Naive thymus-derived CD4-positive, alpha-beta T cell (primary cell): Measurements from ENCODE around the gene DNMT3A. TPM values are rescaled to one million over a fixed set of nuclear protein-coding genes. Genes with fewer than 3 reads are reported as not detected.

ENCODE experiments used
- ATAC-seq: fragments of 150-1000 bp; cut with Tn5 transposase; 2 replicates; pipeline ENCODE4 v1.10.0; 2021; ENCODE audit warnings: mild to moderate bottlenecking, moderate library complexity
- CTCF ChIA-PET: fragments of 350-600 bp; sonication (Branson Sonifier 250); formaldehyde crosslinking; loops from one replicate; lab custom pipeline; 2021; ENCODE audit warnings: antibody characterized with exemption; lab: Charles Lee
- POLR2A ChIA-PET: fragments of 350-600 bp; sonication (Branson Sonifier 250); formaldehyde crosslinking; loops from one replicate; lab custom pipeline; 2021; ENCODE audit warnings: antibody characterized with exemption, inconsistent platforms; lab: Charles Lee
- DNase-seq, 9 donors: peaks; one replicate each; pipeline versions ENCODE4 v3.0.0 to v3.0.0-alpha.2; 2020 to 2022; ENCODE audit warnings: mixed read lengths in 1 of 9
- H3K27ac ChIP-seq: one replicate; pipeline ENCODE4 v1.7.0; 2013; ENCODE audit warnings: mild to moderate bottlenecking, low read depth, low read length, moderate library complexity
- H3K27me3 ChIP-seq, 2 donors: one replicate each; pipeline ENCODE4 v1.7.0; 2013; ENCODE audit warnings: low read length in 2 of 2, mild to moderate bottlenecking in 2 of 2, moderate library complexity in 2 of 2; ENCODE audit not compliant: control insufficient read depth in 2 of 2, insufficient read depth in 2 of 2
- H3K36me3 ChIP-seq, 3 experiments: 1 replicate in 2 of 3; 2 replicates in 1 of 3; pipeline ENCODE4 v1.7.0; 2013; ENCODE audit warnings: low read length in 3 of 3, mild to moderate bottlenecking in 3 of 3, moderate library complexity in 1 of 3; ENCODE audit not compliant: insufficient read depth in 3 of 3, control insufficient read depth in 2 of 3
- H3K4me1 ChIP-seq, 2 donors: one replicate each; pipeline ENCODE4 v1.7.0; 2013; ENCODE audit warnings: low read length in 2 of 2, mild to moderate bottlenecking in 2 of 2, moderate library complexity in 1 of 2; ENCODE audit not compliant: control insufficient read depth in 2 of 2, insufficient read depth in 2 of 2
- H3K4me3 ChIP-seq: 2 replicates; pipeline ENCODE4 v1.7.0; 2013; ENCODE audit warnings: mild to moderate bottlenecking, low read length
- H3K9me3 ChIP-seq, 3 experiments: 1 replicate in 2 of 3; 2 replicates in 1 of 3; pipeline ENCODE4 v1.7.0; 2013; ENCODE audit warnings: low read length in 3 of 3; ENCODE audit not compliant: control insufficient read depth in 2 of 3
- H3K27ac Mint-ChIP-seq, 9 donors: one replicate each; pipeline ENCODE4 v1.8.0; 2020 to 2022; ENCODE audit warnings: mixed read lengths in 9 of 9, mild to moderate bottlenecking in 8 of 9, moderate library complexity in 5 of 9, inconsistent platforms in 2 of 9
- H3K27me3 Mint-ChIP-seq, 5 donors: one replicate each; pipeline ENCODE4 v1.8.0; 2021 to 2022; ENCODE audit warnings: mixed read lengths in 5 of 5, mild to moderate bottlenecking in 1 of 5
- H3K36me3 Mint-ChIP-seq, 5 donors: one replicate each; pipeline ENCODE4 v1.8.0; 2020 to 2022; ENCODE audit warnings: mixed read lengths in 5 of 5, mild to moderate bottlenecking in 3 of 5, inconsistent platforms in 1 of 5
- H3K4me1 Mint-ChIP-seq, 7 donors: one replicate each; pipeline ENCODE4 v1.8.0; 2020 to 2022; ENCODE audit warnings: mixed read lengths in 7 of 7, mild to moderate bottlenecking in 3 of 7, inconsistent platforms in 1 of 7
- H3K4me3 Mint-ChIP-seq, 10 donors: one replicate each; pipeline ENCODE4 v1.8.0; 2020 to 2022; ENCODE audit warnings: mild to moderate bottlenecking in 10 of 10, mixed read lengths in 10 of 10, moderate library complexity in 6 of 10, inconsistent platforms in 2 of 10
- H3K9me3 Mint-ChIP-seq, 11 donors: one replicate each; pipeline ENCODE4 v1.8.0; 2020 to 2022; ENCODE audit warnings: mixed read lengths in 11 of 11, mild to moderate bottlenecking in 4 of 11, inconsistent platforms in 1 of 11, moderate library complexity in 1 of 11
- intact Hi-C, 2 donors: fragments of 100-400 bp; cut with micrococcal nuclease; formaldehyde crosslinking; loops; one replicate each; pipeline ENCODE4 v1.15.1; 2023
- polyA plus RNA-seq, 2 donors: library from polyadenylated mRNA; unstranded; fragments of 300-500 nt; fragmentation: Illumina TruSeq; gene quantifications; one replicate each; pipeline ENCODE4 v1.2.3, GENCODE V29; 2021
- total RNA-seq, 6 experiments: library from RNA in 5 of 6; stranded (reverse) in 5 of 6; gene quantifications; 1 replicate in 5 of 6; 2 replicates in 1 of 6; pipeline ENCODE4 v1.2.3 and lab custom pipeline; 2021 to 2026

Gene DNMT3A
- total and polyA plus RNA-seq, 7 experiments from 2014 or later: 19.4 to 117 (median 80.7) TPM

GRCh38 chr2:25238920-25239319 lies 102.8 kb downstream of the DNMT3A start:
- Mint-ChIP-seq H3K36me3 (peaks cover 7 to 52% (median 34%) of the 10 kb centered on the region in 5 donors), H3K4me3 (no peak overlapping the region), H3K27ac (peak overlapping the region in 4 of 9 donors; percentile 36 to 83 (median 59)), H3K27me3 (no peaks in the 10 kb centered on the region), H3K9me3 (no peaks in the 10 kb centered on the region), H3K4me1 (peaks cover 0 to 7% (median 0%) of the 10 kb centered on the region in 7 donors)
- no peaks in the 10 kb centered on the region for H3K4me1 ChIP-seq
- peak overlapping the region; percentile 6 for H3K27ac ChIP-seq
- CTCF ChIA-PET: no interaction called here
- ATAC-seq: no peak
- no peak for DNase-seq
- no peak overlapping the region for H3K4me3 ChIP-seq
- POLR2A ChIA-PET: interaction anchor here (0.7 kb wide), 1 partner anchor 215 kb away, joined by 3 read pairs; no protein-coding TSS in a partner anchor
- no peaks in the 10 kb centered on the region for H3K27me3 ChIP-seq
- no peaks in the 10 kb centered on the region for H3K9me3 ChIP-seq
- intact Hi-C loops: no loop called here
- peaks cover 6 to 96% (median 32%) of the 10 kb centered on the region in 3 experiments for H3K36me3 ChIP-seq

GRCh38 chr2:25237764-25238163 lies 104.0 kb downstream of the DNMT3A start:
- H3K4me1 ChIP-seq: no peaks in the 10 kb centered on the region
- peak overlapping the region in 2 of 9 donors; percentile 4 to 77 for H3K27ac Mint-ChIP-seq
- H3K4me3 Mint-ChIP-seq: no peak overlapping the region
- POLR2A ChIA-PET: no interaction called here
- peaks cover 6 to 94% (median 24%) of the 10 kb centered on the region in 3 experiments for H3K36me3 ChIP-seq
- H3K27ac ChIP-seq: no peak overlapping the region
- ATAC-seq (no peak), DNase-seq (no peak)
- H3K9me3 ChIP-seq: no peaks in the 10 kb centered on the region
- H3K27me3 Mint-ChIP-seq: no peaks in the 10 kb centered on the region
- intact Hi-C loops: no loop called here
- peaks cover 8 to 55% (median 43%) of the 10 kb centered on the region in 5 donors for H3K36me3 Mint-ChIP-seq
- H3K4me1 Mint-ChIP-seq: peaks cover 0 to 12% (median 0%) of the 10 kb centered on the region in 7 donors
- no peaks in the 10 kb centered on the region for H3K9me3 Mint-ChIP-seq
- CTCF ChIA-PET: no interaction called here
- no peaks in the 10 kb centered on the region for H3K27me3 ChIP-seq
- no peak overlapping the region for H3K4me3 ChIP-seq

GRCh38 chr2:25236736-25237135 lies 105.0 kb downstream of the DNMT3A start:
- H3K4me3 Mint-ChIP-seq: no peak overlapping the region
- ChIA-PET CTCF (no interaction called here), POLR2A (no interaction called here)
- peaks cover 8 to 52% (median 34%) of the 10 kb centered on the region in 5 donors for H3K36me3 Mint-ChIP-seq
- H3K27ac ChIP-seq: no peak overlapping the region
- H3K9me3 ChIP-seq: no peaks in the 10 kb centered on the region
- H3K27me3 ChIP-seq: no peaks in the 10 kb centered on the region
- H3K27me3 Mint-ChIP-seq: no peaks in the 10 kb centered on the region
- H3K4me1 ChIP-seq: no peaks in the 10 kb centered on the region
- DNase-seq (no peak), ATAC-seq (no peak)
- peak overlapping the region in 3 of 9 donors; percentile 8 to 76 (median 36) for H3K27ac Mint-ChIP-seq
- H3K4me3 ChIP-seq: no peak overlapping the region
- peaks cover 6 to 94% (median 17%) of the 10 kb centered on the region in 3 experiments for H3K36me3 ChIP-seq
- intact Hi-C loops: no loop called here
- no peaks in the 10 kb centered on the region for H3K9me3 Mint-ChIP-seq
- H3K4me1 Mint-ChIP-seq: peaks cover 0 to 19% (median 3%) of the 10 kb centered on the region in 7 donors

DNA sequence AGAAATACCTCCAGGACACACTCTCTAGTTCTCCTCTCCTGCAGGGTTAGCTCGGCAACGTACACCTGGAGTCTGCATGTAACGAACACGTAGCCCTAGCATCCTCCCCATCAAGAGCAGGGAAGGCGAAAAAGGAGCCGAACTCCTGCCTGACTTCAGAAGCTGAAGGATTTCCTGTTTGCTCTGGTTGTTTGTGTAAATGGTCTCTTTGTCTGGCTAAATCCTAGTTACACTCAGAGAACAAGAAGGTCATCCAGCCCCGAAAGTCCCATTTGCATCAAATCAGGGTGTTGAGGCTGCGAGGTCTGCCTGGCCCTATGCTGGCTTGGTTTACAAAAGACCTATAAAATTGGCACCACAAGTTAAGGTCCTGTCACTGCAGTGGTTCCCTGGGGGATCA lies 107.0 kb downstream of the DNMT3A start:
- ChIA-PET POLR2A (no interaction called here), CTCF (no interaction called here)
- Mint-ChIP-seq H3K4me3 (no peak overlapping the region), H3K27me3 (no peaks in the 10 kb centered on the region), H3K4me1 (peaks cover 0 to 24% (median 4%) of the 10 kb centered on the region in 7 donors), H3K27ac (peak overlapping the region in 8 of 9 donors; percentile 1 to 90 (median 65)), H3K9me3 (no peaks in the 10 kb centered on the region), H3K36me3 (peaks cover 8 to 46% (median 27%) of the 10 kb centered on the region in 5 donors)
- Histone ChIP-seq H3K27ac (no peak overlapping the region), H3K27me3 (no peaks in the 10 kb centered on the region), H3K4me1 (no peaks in the 10 kb centered on the region), H3K9me3 (no peaks in the 10 kb centered on the region), H3K4me3 (no peak overlapping the region), H3K36me3 (peaks cover 6 to 77% (median 8%) of the 10 kb centered on the region in 3 experiments)
- DNase-seq (no peak), ATAC-seq (no peak)
- intact Hi-C loops: no loop called here

GRCh38 chr2:25233916-25234605 lies 107.7 kb downstream of the DNMT3A start:
- no peak overlapping the region for H3K4me3 ChIP-seq
- no peak for ATAC-seq
- CTCF ChIA-PET: no interaction called here
- no peak for DNase-seq
- Mint-ChIP-seq H3K4me1 (peaks cover 0 to 31% (median 7%) of the 10 kb centered on the region in 7 donors), H3K27ac (peak overlapping the region in 7 of 9 donors; percentile 1 to 90 (median 55)), H3K27me3 (no peaks in the 10 kb centered on the region), H3K4me3 (no peak overlapping the region), H3K36me3 (peaks cover 8 to 42% (median 27%) of the 10 kb centered on the region in 5 donors), H3K9me3 (no peaks in the 10 kb centered on the region)
- intact Hi-C loops: no loop called here
- no peak overlapping the region for H3K27ac ChIP-seq
- no peaks in the 10 kb centered on the region for H3K4me1 ChIP-seq
- H3K9me3 ChIP-seq: no peaks in the 10 kb centered on the region
- POLR2A ChIA-PET: no interaction called here
- peaks cover under 1 to 70% (median 6%) of the 10 kb centered on the region in 3 experiments for H3K36me3 ChIP-seq
- H3K27me3 ChIP-seq: no peaks in the 10 kb centered on the region

- Mint-ChIP-seq H3K4me3 (no peak overlapping the region), H3K4me1 (peaks cover 0 to 38% (median 7%) of the 10 kb centered on the region in 7 donors), H3K36me3 (peaks cover 8 to 36% (median 24%) of the 10 kb centered on the region in 5 donors), H3K9me3 (no peaks in the 10 kb centered on the region), H3K27me3 (no peaks in the 10 kb centered on the region), H3K27ac (peak overlapping the region in 5 of 9 donors; percentile 46 to 87 (median 74))
- DNase-seq (no peak), ATAC-seq (no peak)
- Histone ChIP-seq H3K9me3 (no peaks in the 10 kb centered on the region), H3K27ac (no peak overlapping the region), H3K4me1 (no peaks in the 10 kb centered on the region), H3K27me3 (no peaks in the 10 kb centered on the region), H3K36me3 (peaks cover 0 to 53% (median 0%) of the 10 kb centered on the region in 3 experiments), H3K4me3 (no peak overlapping the region)
- intact Hi-C loops: no loop called here
- ChIA-PET POLR2A (no interaction called here), CTCF (interaction anchor here (0.6 to 2.2 kb wide), 2 partner anchors 66 to 84 kb away, joined by 3 to 5 read pairs; no protein-coding TSS in a partner anchor)
Measured at GRCh38 chr2:25232248-25232825, 109.4 kb downstream of the DNMT3A start.
